ENCODE data around the gene ZNF827.

ZNF827 gene

DNA sequence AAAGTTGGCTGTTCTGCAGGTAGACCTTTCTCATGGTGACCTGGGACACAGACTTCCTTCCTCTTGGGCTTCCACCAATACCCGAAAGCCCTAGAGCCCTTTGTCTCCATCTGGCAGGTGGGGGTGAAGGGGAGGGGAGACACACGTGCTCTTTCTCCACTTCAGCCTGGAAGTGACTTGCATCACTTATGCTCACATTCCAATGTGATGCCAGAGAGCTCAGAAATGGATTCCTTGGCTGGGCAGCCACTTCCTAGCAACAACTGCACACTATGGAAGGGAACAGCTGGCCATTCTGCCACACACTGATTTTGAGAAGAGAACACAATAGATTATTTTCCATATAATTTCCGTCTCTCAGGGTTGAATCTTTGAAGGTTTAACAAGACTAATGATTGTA is 222.4 kb downstream of the ZNF827 start:
- no peak for DNase-seq (ENCODE audit: low read depth in 2 of 2)

GRCh38 chr4:145709843-145710242 is 228.8 kb downstream of the ZNF827 start:
- no peak for DNase-seq (ENCODE audit: low read depth in 2 of 2)

- no peak for DNase-seq (ENCODE audit: low read depth in 2 of 2)
Observed at GRCh38 chr4:145709336-145709735, 229.3 kb downstream of the ZNF827 start.
